ENCODE results near the gene DTWD1.

DNA sequence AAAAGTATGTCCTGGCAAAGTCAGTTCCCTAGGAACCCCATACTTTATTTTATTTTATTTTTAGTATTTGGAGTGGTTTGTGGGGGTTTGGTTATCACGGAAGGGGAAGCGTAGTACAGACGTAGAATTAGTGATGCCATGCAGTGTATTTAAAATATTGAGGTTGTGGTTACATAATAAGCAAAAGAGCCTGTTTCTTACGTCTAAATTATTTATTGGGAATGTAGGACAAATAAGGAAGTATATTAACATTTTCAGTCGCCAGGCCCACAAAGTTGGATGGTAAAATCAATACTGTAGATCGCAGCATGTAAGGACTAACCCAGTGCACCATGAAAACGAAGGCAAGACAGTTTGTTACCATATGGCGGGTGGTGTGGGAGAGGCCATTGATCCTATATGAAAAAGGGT, 558 bp downstream of the DTWD1 start:
- TF ChIP-seq, protein P1, sequence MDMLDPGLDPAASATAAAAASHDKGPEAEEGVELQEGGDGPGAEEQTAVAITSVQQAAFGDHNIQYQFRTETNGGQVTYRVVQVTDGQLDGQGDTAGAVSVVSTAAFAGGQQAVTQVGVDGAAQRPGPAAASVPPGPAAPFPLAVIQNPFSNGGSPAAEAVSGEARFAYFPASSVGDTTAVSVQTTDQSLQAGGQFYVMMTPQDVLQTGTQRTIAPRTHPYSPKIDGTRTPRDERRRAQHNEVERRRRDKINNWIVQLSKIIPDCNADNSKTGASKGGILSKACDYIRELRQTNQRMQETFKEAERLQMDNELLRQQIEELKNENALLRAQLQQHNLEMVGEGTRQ (IDR thresholded peaks at IDR 0.05; ENCODE audit: borderline replicate concordance, low read depth, low read length), result no peak
- TF ChIP-seq, protein P2, sequence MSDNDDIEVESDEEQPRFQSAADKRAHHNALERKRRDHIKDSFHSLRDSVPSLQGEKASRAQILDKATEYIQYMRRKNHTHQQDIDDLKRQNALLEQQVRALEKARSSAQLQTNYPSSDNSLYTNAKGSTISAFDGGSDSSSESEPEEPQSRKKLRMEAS (IDR thresholded peaks at IDR 0.05; ENCODE audit: low read depth), result no peak
- no peak for TF ChIP-seq RAD21 (IDR thresholded peaks at IDR 0.05; ENCODE audit: low read length)
- TF ChIP-seq TEAD4 (IDR thresholded peaks at IDR 0.05; ENCODE audit: borderline replicate concordance, insufficient read depth), result no peak
- TF ChIP-seq, protein P3, sequence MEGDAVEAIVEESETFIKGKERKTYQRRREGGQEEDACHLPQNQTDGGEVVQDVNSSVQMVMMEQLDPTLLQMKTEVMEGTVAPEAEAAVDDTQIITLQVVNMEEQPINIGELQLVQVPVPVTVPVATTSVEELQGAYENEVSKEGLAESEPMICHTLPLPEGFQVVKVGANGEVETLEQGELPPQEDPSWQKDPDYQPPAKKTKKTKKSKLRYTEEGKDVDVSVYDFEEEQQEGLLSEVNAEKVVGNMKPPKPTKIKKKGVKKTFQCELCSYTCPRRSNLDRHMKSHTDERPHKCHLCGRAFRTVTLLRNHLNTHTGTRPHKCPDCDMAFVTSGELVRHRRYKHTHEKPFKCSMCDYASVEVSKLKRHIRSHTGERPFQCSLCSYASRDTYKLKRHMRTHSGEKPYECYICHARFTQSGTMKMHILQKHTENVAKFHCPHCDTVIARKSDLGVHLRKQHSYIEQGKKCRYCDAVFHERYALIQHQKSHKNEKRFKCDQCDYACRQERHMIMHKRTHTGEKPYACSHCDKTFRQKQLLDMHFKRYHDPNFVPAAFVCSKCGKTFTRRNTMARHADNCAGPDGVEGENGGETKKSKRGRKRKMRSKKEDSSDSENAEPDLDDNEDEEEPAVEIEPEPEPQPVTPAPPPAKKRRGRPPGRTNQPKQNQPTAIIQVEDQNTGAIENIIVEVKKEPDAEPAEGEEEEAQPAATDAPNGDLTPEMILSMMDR (IDR thresholded peaks at IDR 0.05), result no peak
- TF ChIP-seq EP300 (IDR thresholded peaks at IDR 0.05; ENCODE audit: borderline replicate concordance in 1 of 2, low read depth in 1 of 2, low read length in 1 of 2), result no peak

All from SK-N-SH (cell line).